ENCODE data around the gene TAS1R2. TPM values are rescaled to one million over a fixed set of nuclear protein-coding genes. Genes with fewer than 3 reads are reported as not detected.

The TAS1R2 gene
- total RNA-seq, 2 experiments from 2014 or later = not detected

DNA sequence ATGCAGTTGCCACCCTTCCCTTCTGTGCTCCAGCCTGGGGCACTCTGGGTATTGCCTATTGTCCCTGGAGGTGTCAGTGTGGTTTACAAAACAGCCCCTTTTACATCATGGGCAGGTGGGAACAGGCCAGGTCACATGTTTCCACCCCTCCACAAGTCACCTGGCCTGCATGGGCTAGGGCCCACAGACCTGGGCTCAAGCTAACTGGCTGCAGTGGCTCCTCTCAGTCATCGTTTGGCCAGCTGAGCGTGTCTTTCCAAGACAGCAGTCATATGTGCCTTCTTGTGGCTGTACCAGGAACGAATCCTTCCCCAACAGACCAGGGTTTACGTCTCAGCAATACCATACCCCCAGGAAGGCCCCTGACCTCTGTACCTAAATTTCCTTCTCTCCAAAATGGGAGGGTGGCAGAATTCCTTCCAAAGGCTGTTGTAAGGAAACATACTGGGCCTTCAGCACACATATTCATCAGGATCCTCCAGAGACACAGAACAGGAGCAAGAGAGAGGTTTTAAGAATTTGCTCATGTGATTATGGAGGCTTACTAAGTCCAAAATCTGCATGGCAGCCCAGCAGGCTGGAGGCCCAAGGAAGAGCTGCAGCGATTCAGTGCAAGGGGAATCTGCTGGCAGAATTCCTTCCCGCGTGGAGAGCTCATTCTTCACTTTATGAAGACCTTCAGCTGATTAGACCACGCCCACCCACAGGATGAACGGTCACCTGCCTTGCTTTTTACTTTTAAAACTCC, 10.6 kb upstream of the TAS1R2 start:
- Mint-ChIP-seq H3K27me3 (peaks cover 2% of the 10 kb centered on the region), H3K27ac (no peak overlapping the region), H3K36me3 (no peaks in the 10 kb centered on the region), H3K9me3 (no peaks in the 10 kb centered on the region), H3K4me3 (no peak overlapping the region), H3K4me1 (no peaks in the 10 kb centered on the region)
- ATAC-seq (ENCODE audit: low read depth) = no peak
- POLR2A ChIA-PET = no interaction called here
- DNase-seq = no peak

DNA sequence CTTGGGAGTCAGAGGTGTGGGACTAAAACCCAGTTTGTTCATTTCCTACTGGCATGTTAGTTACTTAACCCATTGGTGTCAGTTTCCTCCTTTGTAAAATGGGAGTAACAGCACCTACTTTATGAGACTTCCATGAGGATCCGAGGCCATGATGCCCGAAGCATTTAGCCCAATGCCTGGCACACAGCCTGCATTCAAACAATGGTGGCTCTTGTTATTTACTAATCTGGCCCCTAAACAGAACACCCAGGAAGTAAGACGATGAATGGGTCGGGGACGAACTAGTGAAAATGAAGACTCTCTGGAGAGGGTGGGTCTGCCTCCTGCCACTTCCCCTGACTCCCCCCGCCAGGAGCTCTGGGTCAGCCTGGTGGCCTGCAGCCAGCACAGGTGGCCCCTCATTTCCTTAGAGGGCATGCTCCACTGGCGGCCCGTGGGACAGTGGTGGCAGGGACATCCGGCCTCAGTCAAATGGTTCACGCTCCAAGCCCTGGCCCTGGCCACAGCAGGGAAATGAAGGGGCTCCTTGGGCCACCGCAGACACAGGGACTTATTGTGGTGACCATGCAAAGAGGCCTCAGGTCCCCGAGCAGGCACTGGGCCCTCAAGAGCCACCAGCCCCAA, 9.5 kb upstream of the TAS1R2 start:
- Mint-ChIP-seq H3K4me3 (no peak overlapping the region), H3K27me3 (peaks cover 2% of the 10 kb centered on the region), H3K36me3 (no peaks in the 10 kb centered on the region), H3K9me3 (no peaks in the 10 kb centered on the region), H3K4me1 (no peaks in the 10 kb centered on the region), H3K27ac (no peak overlapping the region)
- no peak for DNase-seq
- POLR2A ChIA-PET = no interaction called here
- ATAC-seq (ENCODE audit: low read depth) = no peak

DNA sequence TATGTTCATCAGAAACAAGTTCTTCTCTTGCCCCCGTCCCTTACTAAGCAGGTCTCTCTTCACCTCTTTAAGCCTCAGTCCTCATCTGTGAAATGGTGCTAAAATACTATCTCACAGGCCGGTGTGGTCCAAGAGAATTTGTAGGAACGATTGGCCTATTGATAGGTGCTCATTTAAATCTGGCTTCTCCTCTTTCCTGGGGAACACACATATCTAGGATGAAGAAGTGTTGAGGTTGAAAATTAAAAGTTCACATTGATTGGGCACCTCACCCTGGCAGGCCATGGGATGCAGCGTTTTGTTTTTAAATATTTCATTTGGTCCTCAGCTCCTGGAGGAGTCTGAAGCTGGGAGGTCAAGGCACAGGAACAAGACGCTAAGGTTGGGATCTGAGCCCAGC, 8.9 kb upstream of the TAS1R2 start:
- POLR2A ChIA-PET = no interaction called here
- Mint-ChIP-seq H3K4me1 (no peaks in the 10 kb centered on the region), H3K9me3 (no peaks in the 10 kb centered on the region), H3K4me3 (no peak overlapping the region), H3K27ac (no peak overlapping the region), H3K27me3 (peaks cover 2% of the 10 kb centered on the region), H3K36me3 (no peaks in the 10 kb centered on the region)
- no peak for ATAC-seq (ENCODE audit: low read depth)
- DNase-seq = no peak

DNA sequence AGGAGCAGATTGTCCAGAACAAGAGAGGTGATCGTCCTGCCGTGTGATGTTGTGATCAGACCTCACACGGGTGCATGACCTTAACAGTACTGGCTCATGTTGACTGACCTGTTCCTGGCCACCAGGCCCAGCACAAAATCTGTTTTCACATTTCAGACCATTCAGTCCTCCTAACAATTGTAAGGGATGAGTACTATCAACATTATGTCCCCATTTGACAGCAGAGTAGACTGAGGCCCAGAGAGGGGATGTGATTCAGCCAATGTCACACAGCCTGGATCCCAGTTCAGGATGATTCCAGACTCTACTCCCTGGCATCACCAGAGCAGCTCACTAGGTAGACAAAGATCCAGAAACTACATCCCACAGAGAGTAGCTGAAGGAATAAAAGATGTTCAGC, 7.4 kb upstream of the TAS1R2 start:
- Mint-ChIP-seq H3K4me3 (no peak overlapping the region), H3K27me3 (peaks cover 2% of the 10 kb centered on the region), H3K27ac (no peak overlapping the region), H3K36me3 (no peaks in the 10 kb centered on the region), H3K4me1 (no peaks in the 10 kb centered on the region), H3K9me3 (no peaks in the 10 kb centered on the region)
- DNase-seq (no peak), ATAC-seq (ENCODE audit: low read depth) (no peak)
- POLR2A ChIA-PET = no interaction called here

DNA sequence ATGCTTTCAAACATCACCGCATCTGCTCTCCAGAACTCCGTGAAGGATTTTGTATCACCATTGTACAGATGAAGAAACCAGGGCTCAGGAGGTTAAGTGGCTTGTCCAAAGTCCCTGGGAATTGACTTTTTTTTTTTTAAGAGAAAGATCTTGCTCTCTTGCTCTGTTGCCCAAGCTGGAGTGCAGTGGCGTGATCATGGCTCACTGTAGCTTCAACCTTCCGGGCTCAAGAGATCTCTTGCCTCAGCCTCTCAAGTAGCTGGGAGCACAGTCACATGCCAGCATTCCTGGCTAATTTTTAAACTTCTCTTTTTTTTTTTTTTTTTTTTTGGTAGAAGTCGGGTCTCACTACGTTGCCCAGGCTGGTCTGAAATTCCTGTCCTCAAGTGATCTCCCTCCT, 6.9 kb upstream of the TAS1R2 start:
- POLR2A ChIA-PET = no interaction called here
- ATAC-seq (ENCODE audit: low read depth) (no peak), DNase-seq (no peak)
- Mint-ChIP-seq H3K9me3 (no peaks in the 10 kb centered on the region), H3K36me3 (no peaks in the 10 kb centered on the region), H3K27me3 (peaks cover 3% of the 10 kb centered on the region), H3K27ac (no peak overlapping the region), H3K4me1 (no peaks in the 10 kb centered on the region), H3K4me3 (no peak overlapping the region)

DNA sequence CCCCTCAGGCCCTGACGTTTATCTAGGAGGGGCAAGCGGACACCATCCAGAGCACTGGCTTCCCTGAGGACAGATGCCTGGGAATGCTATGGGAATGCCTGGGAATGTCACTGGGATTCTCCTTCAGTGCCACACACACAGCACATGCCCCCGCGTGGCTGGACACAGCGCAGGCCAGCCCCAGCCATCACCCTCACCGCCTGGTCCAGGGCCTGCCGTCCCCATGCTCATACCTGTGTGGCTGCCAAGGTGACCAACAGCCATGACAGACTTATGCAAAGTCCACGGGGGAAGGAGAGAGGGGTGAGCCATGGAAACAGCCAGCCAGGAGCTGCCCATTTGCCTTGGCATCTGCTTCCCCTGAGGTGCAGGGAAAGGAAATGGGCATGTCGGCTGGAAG, 5.7 kb upstream of the TAS1R2 start:
- Mint-ChIP-seq H3K27ac (no peak overlapping the region), H3K27me3 (peaks cover 3% of the 10 kb centered on the region), H3K4me3 (no peak overlapping the region), H3K9me3 (no peaks in the 10 kb centered on the region), H3K36me3 (no peaks in the 10 kb centered on the region), H3K4me1 (no peaks in the 10 kb centered on the region)
- no peak for DNase-seq
- no peak for ATAC-seq (ENCODE audit: low read depth)
- POLR2A ChIA-PET = no interaction called here

DNA sequence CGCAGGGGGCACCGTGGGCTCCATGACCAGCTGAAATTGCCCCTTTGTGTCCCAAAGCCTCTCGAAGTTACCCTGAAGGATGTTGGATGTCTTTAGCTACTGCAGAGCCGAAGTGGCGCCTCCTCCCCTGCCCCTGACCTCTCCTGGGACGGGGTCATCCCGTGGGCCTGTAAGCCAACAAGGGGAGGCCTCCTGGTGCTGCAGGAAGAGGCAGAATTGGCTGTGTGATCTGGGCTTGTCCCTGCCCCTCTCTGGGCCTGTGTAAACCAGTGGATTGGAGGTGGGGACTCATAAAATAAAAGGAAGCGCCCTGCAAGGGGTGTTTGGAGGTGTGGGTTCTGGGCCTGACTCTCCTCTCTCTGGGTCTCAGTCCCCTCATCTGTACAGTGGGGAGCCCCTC, 2.1 kb upstream of the TAS1R2 start:
- ATAC-seq (ENCODE audit: low read depth) = no peak
- POLR2A ChIA-PET = no interaction called here

DNA sequence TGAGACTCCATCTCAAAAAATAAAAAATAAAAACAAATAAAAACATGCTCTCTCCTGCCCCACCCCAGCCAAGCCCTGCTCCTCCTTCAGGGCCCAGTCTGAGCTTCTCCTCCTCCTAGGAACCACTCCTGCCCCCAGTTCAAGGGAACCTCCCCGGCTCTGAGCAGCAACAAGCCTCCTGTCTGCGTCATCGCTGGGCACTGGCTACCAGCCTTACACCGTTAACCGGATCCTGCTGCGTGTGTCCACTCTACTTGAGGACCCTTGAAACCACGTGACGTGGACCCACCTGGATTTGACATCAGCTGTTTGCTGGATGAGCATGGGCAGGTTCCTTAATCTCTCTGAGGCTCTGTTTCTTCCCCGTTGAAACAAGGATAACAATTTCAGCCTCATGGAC, 1.6 kb upstream of the TAS1R2 start:
- Mint-ChIP-seq H3K9me3 (no peaks in the 10 kb centered on the region), H3K27ac (no peak overlapping the region), H3K36me3 (no peaks in the 10 kb centered on the region), H3K27me3 (peaks cover 3% of the 10 kb centered on the region), H3K4me3 (no peak overlapping the region), H3K4me1 (no peaks in the 10 kb centered on the region)
- ATAC-seq (ENCODE audit: low read depth) (no peak), DNase-seq (no peak)
- POLR2A ChIA-PET = no interaction called here

More for the DNA sequence above, 2.1 kb upstream of the TAS1R2 start:
- DNase-seq = no peak
- Mint-ChIP-seq H3K36me3 (no peaks in the 10 kb centered on the region), H3K4me1 (no peaks in the 10 kb centered on the region), H3K27ac (no peak overlapping the region), H3K27me3 (peaks cover 3% of the 10 kb centered on the region), H3K4me3 (no peak overlapping the region), H3K9me3 (no peaks in the 10 kb centered on the region)

DNA sequence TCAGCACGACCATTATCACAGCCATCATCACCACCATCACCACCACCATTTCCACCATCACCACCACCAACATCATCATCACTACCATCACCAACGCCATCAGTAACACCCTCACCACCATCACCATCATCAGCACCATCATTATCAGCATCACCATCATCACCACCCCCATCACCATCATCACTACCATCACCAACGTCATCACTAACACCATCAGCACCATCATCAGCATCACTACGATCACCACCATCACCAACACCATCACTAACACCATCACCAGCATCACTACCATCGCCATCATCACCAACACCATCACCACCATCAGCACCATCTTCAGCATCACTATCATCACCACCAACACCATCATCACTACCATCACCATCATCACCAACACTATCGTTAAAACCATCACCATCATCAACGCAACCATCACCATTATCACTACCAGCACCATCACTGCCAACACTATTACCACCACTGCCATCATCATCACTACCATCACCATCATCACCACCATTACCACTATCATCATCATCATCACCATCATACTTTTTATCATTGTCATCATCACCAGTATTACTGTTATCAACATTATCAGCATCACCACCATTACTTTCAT, 1.3 kb downstream of the TAS1R2 start:
- H3K27me3 Mint-ChIP-seq = peaks cover 1% of the 10 kb centered on the region
- H3K4me3 Mint-ChIP-seq = no peak overlapping the region
- no peaks in the 10 kb centered on the region for H3K36me3 Mint-ChIP-seq
- ATAC-seq (ENCODE audit: low read depth) (no peak), DNase-seq (no peak)
- H3K27ac Mint-ChIP-seq = no peak overlapping the region
- no peaks in the 10 kb centered on the region for H3K9me3 Mint-ChIP-seq
- POLR2A ChIA-PET = no interaction called here
- no peaks in the 10 kb centered on the region for H3K4me1 Mint-ChIP-seq

DNA sequence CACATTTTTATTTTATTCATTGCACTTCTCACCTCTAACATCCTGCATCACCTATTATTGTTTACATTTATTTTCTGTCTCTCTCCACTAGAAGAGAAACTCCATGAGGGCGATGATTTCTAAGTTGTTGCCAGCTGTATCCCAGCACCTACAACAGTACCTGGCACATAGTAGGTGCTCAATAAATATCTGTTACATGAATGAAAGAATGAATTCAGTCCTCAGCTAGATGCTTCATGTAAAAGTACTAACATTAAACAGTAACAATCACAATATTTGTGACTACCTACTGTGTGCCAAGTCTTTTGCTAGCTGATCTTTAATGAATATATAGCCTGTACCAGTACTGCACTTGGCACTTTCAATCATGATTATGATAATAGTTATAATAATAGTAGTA, 3.0 kb downstream of the TAS1R2 start:
- no peak for ATAC-seq (ENCODE audit: low read depth)
- Mint-ChIP-seq H3K9me3 (no peaks in the 10 kb centered on the region), H3K36me3 (no peaks in the 10 kb centered on the region), H3K27me3 (no peaks in the 10 kb centered on the region), H3K4me1 (no peaks in the 10 kb centered on the region), H3K4me3 (no peak overlapping the region), H3K27ac (no peak overlapping the region)
- POLR2A ChIA-PET = no interaction called here
- DNase-seq = no peak

DNA sequence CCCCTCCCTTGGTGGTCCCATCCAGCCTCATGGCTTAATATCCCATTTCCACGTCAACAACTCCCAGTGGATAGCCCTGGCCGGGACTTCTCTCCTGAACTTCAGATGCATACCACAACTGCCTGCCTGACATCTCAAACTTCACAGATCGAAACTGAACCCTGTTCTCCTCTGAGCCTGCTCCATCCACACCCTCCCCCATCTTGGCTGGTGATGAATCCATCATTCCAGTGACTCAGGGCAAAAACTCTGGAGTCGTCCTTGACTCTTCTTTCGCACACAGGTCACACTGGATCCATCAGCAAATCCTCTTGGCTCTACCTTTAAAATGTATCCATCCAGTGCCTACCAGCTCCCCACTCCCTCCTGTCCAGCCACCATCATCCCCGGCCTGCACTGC, 3.9 kb downstream of the TAS1R2 start:
- H3K4me3 Mint-ChIP-seq = no peak overlapping the region
- no peak for DNase-seq
- H3K4me1 Mint-ChIP-seq = no peaks in the 10 kb centered on the region
- POLR2A ChIA-PET = no interaction called here
- no peak overlapping the region for H3K27ac Mint-ChIP-seq
- H3K27me3 Mint-ChIP-seq = no peaks in the 10 kb centered on the region
- H3K9me3 Mint-ChIP-seq = no peaks in the 10 kb centered on the region
- H3K36me3 Mint-ChIP-seq = no peaks in the 10 kb centered on the region
- no peak for ATAC-seq (ENCODE audit: low read depth)

DNA sequence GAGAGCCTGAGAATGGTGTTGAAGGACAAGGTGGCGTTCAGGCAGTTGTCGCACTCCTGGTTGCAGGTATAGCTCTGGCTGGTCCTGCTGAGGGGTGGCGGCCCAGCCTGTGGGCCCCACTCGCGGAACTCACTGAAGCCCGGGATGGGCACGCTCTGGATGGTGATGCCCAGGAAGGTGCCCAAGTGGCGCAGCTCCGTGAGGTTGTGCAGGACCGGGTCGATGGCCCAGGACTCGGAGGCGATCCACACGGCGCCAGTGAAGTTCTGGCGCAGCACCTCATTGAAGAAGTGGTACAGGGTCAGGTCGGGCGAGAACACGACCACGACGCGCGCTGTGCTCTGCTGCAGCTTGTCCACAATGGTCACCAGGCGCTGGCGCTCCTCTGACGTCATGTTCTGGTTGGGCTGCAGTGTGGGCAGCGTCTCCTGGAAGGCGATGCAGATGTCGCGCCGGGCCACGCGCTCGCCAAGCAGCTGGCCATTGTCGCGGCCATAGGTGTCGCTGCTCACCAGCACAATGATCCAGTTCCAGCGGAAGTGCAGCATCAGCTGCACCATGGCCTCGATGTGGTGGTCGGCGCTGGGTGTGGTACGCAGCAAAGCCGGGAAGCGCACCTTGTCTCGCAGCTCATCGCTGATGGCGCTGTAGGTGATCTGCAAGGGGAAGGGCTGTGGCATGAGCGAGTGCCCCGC, 5.0 kb downstream of the TAS1R2 start:
- ATAC-seq (ENCODE audit: low read depth) = no peak
- Mint-ChIP-seq H3K4me1 (no peaks in the 10 kb centered on the region), H3K36me3 (no peaks in the 10 kb centered on the region), H3K9me3 (no peaks in the 10 kb centered on the region), H3K4me3 (no peak overlapping the region), H3K27ac (no peak overlapping the region), H3K27me3 (no peaks in the 10 kb centered on the region)
- DNase-seq = no peak
- POLR2A ChIA-PET = no interaction called here

DNA sequence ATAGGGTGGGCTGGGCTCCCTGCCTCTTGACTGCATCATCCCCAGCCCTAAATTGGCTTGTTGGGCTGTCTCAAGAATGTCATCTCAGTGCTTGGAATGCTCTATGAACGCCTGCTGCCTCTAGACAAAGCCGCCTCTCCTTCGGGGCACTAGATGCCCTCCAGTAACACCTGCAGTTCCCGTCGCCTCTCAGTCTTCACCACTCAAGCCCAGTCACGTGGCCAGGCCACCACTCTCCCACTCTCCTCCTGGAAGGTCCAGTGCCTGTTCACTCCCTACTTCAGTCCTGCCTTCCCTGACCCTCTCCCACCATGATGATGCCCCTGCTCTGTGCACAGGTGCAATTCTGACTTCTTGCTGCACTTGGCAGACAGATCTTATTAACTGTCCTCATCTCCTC, 7.0 kb downstream of the TAS1R2 start:
- POLR2A ChIA-PET = no interaction called here
- Mint-ChIP-seq H3K27me3 (no peaks in the 10 kb centered on the region), H3K36me3 (no peaks in the 10 kb centered on the region), H3K4me3 (no peak overlapping the region), H3K27ac (no peak overlapping the region), H3K9me3 (no peaks in the 10 kb centered on the region), H3K4me1 (no peaks in the 10 kb centered on the region)
- DNase-seq = no peak
- ATAC-seq (ENCODE audit: low read depth) = no peak

DNA sequence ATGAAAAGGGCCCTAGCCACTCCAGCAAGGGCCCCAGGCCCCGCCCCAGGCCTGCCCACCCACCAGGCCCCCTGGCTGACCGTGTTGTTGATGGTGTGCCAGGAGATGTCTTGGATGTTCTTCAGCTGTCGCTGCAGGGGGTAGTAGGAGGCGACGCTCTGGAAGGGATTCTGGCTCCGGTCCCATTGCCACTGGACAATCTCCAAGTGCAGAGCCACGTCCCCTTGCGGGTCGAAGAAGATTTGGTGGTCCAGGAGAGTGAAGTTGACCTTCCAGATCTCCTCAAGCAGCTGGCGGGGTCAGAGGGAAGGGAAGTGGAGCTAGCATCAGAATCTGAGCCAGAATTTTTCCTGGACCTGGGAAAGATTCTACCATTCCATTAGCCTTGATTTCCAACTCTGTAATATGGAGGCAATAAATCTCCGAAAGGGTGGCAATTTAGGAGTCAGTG, 10.2 kb downstream of the TAS1R2 start:
- no peak for ATAC-seq (ENCODE audit: low read depth)
- no peak overlapping the region for H3K4me3 Mint-ChIP-seq
- no peaks in the 10 kb centered on the region for H3K27me3 Mint-ChIP-seq
- H3K27ac Mint-ChIP-seq = no peak overlapping the region
- no peaks in the 10 kb centered on the region for H3K36me3 Mint-ChIP-seq
- H3K9me3 Mint-ChIP-seq = no peaks in the 10 kb centered on the region
- POLR2A ChIA-PET = no interaction called here
- no peak for DNase-seq
- no peaks in the 10 kb centered on the region for H3K4me1 Mint-ChIP-seq

All from activated naive CD8-positive, alpha-beta T cell treated with anti-CD3 and anti-CD28 coated beads, Interleukin-2, amount 10 ng/mL, durations not matched to agents 7 days and 5 days (primary cell).